LNCAP (cell line): ENCODE results near the gene NPPA.

Experiments
- TF ChIP-seq, protein P1 (sequence below): fragments of 450-650 bp; IDR thresholded peaks from 2 replicates; pipeline ENCODE4 v1.5.1; 2017; ENCODE audit warnings: mild to moderate bottlenecking

NPPA gene

DNA sequence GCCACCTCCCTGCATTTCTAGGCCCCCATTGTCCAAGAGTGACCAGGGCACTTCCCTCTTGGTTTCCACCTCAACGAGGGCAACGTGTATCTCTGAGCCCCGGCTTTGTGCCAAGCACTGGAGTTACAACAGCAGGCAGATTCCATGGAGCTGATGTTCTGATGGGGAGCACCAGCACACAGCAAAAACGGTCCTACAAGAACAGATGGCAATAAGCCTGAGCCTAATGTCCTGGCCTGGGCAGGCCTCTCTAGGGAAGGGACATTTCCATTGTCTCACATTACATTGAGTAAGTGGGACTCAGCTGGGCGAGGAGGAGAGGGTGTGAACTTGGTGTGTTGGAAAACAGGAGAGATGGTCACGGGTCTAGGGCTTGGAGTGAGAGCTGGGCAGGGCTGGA, 38.3 kb upstream of the NPPA start:
- TF ChIP-seq, protein P1, sequence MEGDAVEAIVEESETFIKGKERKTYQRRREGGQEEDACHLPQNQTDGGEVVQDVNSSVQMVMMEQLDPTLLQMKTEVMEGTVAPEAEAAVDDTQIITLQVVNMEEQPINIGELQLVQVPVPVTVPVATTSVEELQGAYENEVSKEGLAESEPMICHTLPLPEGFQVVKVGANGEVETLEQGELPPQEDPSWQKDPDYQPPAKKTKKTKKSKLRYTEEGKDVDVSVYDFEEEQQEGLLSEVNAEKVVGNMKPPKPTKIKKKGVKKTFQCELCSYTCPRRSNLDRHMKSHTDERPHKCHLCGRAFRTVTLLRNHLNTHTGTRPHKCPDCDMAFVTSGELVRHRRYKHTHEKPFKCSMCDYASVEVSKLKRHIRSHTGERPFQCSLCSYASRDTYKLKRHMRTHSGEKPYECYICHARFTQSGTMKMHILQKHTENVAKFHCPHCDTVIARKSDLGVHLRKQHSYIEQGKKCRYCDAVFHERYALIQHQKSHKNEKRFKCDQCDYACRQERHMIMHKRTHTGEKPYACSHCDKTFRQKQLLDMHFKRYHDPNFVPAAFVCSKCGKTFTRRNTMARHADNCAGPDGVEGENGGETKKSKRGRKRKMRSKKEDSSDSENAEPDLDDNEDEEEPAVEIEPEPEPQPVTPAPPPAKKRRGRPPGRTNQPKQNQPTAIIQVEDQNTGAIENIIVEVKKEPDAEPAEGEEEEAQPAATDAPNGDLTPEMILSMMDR: no peak

DNA sequence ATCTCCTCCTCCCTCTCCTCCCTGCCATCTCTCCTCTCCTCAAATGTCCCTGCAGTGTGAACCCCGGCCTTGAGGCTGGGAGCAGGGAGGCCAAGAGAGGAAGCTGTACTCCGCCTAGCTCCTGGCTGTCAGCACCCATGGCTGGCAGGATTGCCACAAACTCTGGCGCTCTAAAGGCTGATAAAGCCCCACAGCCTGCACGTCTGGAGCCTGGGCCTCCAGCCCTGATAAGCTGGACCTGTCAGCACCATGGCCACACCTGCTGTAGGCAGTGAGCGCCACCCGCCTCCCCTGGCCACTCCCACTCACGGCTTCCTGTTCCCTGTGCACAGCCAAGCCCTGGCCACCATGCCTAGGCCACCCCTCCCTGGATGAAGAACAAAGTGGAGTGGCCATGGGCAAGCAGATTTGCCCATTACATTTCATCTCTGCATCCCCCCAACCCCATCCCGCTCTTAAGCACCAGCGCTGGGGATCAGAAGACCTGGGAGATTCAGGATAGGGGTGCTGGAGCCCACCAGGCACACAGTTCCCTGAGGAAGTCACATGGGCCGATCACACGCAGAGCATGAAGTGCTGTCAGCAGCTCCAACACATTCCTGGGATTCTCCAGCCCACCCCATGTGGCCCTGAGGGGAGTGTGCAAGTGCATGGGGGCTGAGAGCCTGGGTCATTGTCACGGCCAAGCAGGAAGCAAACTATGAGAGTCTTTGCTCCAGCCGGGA, 35.4 kb upstream of the NPPA start:
- TF ChIP-seq, protein P1: no peak

DNA sequence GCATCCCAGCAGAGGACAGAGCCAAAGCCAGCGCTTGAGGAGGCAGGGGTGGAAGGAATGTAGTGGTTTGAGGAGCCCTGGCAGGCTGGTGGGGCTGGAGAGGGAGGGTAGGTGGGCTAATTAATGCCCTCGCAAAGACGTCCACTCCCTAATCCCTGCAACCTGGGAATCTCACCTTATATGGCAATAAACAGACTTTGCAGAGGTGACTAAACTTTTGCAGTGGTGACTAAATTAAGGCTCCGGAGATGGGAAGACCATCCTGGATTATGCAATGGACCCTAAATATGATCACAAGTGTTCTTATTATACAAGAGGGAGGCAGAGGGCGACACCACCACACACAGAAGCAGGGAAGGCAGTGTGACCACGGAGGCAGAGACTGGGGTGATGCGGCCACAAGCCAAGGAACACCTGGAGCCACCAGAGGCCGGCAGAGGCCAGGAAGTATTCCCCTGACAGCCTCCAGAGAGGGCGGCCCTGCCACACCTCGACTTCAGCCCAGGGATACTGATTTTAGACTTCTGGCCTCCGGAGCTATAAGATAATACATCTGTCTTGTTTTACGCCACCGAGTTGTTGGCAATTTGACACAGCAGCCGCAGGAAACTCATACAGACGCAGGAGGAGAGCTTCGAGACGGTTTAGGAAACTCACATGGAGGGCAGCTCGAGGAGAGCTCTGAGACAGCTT, 34.3 kb upstream of the NPPA start:
- TF ChIP-seq, protein P1: no peak

- TF ChIP-seq, protein P1: no peak
These were observed 33.5 kb upstream of the NPPA start for GRCh38 chr1:11880911-11881748.

GRCh38 chr1:11880181-11880575, 32.6 kb upstream of the NPPA start:
- TF ChIP-seq, protein P1: no peak

DNA sequence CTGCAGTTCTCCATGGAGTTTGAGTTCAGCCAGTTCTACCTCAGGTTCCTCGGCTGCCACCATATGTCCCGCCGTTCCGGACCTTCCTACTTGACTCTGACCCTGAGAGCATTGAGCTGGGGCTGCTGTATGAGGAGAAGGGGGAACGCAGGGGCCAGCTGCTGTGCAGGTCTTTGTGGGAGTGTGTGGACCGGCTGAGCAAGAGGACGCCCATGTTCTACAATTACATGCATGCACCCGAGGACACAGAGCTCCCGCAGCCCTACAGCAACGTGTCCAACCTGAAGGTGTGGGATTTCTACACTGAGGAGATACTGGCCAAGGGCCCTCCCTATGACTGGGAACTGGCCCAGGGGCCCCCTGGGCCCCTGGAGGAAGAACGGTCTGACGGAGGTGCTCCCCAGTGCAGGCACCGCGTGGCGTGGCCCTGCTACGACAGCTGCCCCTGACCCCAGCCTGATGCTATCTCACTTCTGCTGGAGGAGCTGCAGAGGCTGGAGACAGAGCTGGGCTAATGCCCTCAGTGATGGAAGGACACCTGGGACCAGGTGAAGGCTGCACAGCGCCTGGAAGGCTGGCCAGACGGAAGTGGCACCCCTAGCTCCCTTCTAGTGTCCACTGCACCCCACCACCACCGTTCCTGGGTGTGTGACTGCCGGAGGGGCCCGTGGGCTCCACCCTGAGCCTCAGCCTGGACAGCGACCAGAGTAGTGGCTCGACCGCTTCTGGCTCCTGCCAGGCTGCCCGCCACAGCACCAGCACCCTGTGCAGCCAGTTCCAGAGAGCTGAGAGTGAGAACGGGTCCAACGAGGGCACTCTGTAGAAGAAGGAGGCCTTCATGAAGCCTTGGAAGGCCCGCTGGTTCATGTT, 32.0 kb upstream of the NPPA start:
- TF ChIP-seq, protein P1: no peak

- TF ChIP-seq, protein P1: no peak
These were observed 31.3 kb upstream of the NPPA start for GRCh38 chr1:11878891-11879190.
